BJ (cell line): Measurements from ENCODE around the gene MSH2. TPM values are rescaled to one million over a fixed set of nuclear protein-coding genes. Genes with fewer than 3 reads are reported as not detected.

Experiments
- CTCF ChIA-PET: fragments of 350-600 bp; formaldehyde crosslinking; extraction: SDS; loops from one replicate; lab custom pipeline; 2021; ENCODE audit warnings: antibody characterized with exemption, inconsistent platforms; lab: Yijun Ruan, JAX
- POLR2A ChIA-PET: fragments of 300-600 bp; sonication (Branson Sonifier 250); formaldehyde crosslinking; extraction: SDS; loops from one replicate; lab custom pipeline; 2021; ENCODE audit warnings: antibody characterized with exemption; lab: Charles Lee
- DNase-seq: peaks from one replicate; pipeline ENCODE4 v3.0.0-alpha.2; 2011; ENCODE audit warnings: low read depth
- H3K27me3 ChIP-seq: 2 replicates; pipeline ENCODE4 v1.6.0; 2011; ENCODE audit warnings: low read length; ENCODE audit not compliant: control insufficient read depth, insufficient read depth
- H3K36me3 ChIP-seq: 2 replicates; pipeline ENCODE4 v1.5.1; 2011; ENCODE audit warnings: low read length; ENCODE audit not compliant: control insufficient read depth, insufficient read depth
- H3K4me3 ChIP-seq: 2 replicates; pipeline ENCODE4 v1.5.1; 2011; ENCODE audit warnings: low read depth, mild to moderate bottlenecking, control low read depth, low read length
- CTCF ChIP-seq: IDR thresholded peaks from 2 replicates; pipeline ENCODE4 v1.5.1; 2011; ENCODE audit warnings: low read depth, mild to moderate bottlenecking, control low read depth, inconsistent platforms, low read length, moderate library complexity; ENCODE audit not compliant: insufficient read depth
- polyA plus RNA-seq: library from polyadenylated mRNA; depleted of rRNA; stranded (reverse); fragments of >200 nt; gene quantifications from 2 replicates; pipeline ENCODE4 v1.2.3, GENCODE V29; 2011

Gene MSH2
- polyA plus RNA-seq, 1 experiment: 4.9 TPM

GRCh38 chr2:47520825-47521665 is 118.1 kb downstream of the MSH2 start:
- TF ChIP-seq CTCF: peak; percentile 39
- ChIA-PET CTCF (interaction anchor here (1.6 kb wide), 1 partner anchor 32 kb away, joined by 4 read pairs; no protein-coding TSS in a partner anchor), POLR2A (no interaction called here)
- H3K36me3 ChIP-seq: no peaks in the 10 kb centered on the region
- no peak for DNase-seq
- H3K4me3 ChIP-seq: peak overlapping the region; percentile 34
- H3K27me3 ChIP-seq: peaks cover 14% of the 10 kb centered on the region

- H3K4me3 ChIP-seq: peak overlapping the region; percentile 34
- no peaks in the 10 kb centered on the region for H3K36me3 ChIP-seq
- peaks cover 14% of the 10 kb centered on the region for H3K27me3 ChIP-seq
- ChIA-PET CTCF (no interaction called here), POLR2A (no interaction called here)
- DNase-seq: no peak
- no peak for TF ChIP-seq CTCF
Observed at GRCh38 chr2:47521666-47522285, 118.8 kb downstream of the MSH2 start.

GRCh38 chr2:47525167-47525566 is 122.2 kb downstream of the MSH2 start:
- ChIA-PET CTCF (interaction anchor here (1.5 kb wide), 1 partner anchor 56 kb away, joined by 3 read pairs; no protein-coding TSS in a partner anchor), POLR2A (no interaction called here)
- no peak for TF ChIP-seq CTCF
- Histone ChIP-seq H3K27me3 (peaks cover 7% of the 10 kb centered on the region), H3K36me3 (no peaks in the 10 kb centered on the region), H3K4me3 (no peak overlapping the region)
- no peak for DNase-seq

GRCh38 chr2:47528455-47528854 is 125.5 kb downstream of the MSH2 start:
- DNase-seq: no peak
- no peak overlapping the region for H3K4me3 ChIP-seq
- POLR2A ChIA-PET: no interaction called here
- peaks cover 5% of the 10 kb centered on the region for H3K27me3 ChIP-seq
- H3K36me3 ChIP-seq: no peaks in the 10 kb centered on the region
- CTCF ChIA-PET: no interaction called here
- TF ChIP-seq CTCF: no peak

GRCh38 chr2:47528874-47529273 is 125.9 kb downstream of the MSH2 start:
- Histone ChIP-seq H3K4me3 (no peak overlapping the region), H3K36me3 (no peaks in the 10 kb centered on the region), H3K27me3 (peaks cover 5% of the 10 kb centered on the region)
- ChIA-PET CTCF (no interaction called here), POLR2A (no interaction called here)
- no peak for TF ChIP-seq CTCF
- no peak for DNase-seq
